Endothelial cell (in vitro differentiated cells): ENCODE results near the gene DNAI1. TPM values are rescaled to one million over a fixed set of nuclear protein-coding genes. Genes with fewer than 3 reads are reported as not detected.
A peak's percentile ranks its signal among the peaks of the same experiment; 100 is the strongest.
"Not testable (repeated sequence)": the region's sequence is repeated elsewhere in the genome, so short reads cannot be mapped to it uniquely, and the experiment has no call there.

Experiments
- DNase-seq: peaks from one replicate; pipeline ENCODE4 v3.0.0; 2021; ENCODE audit warnings: low spot score
- H3K27ac Mint-ChIP-seq: one replicate; pipeline ENCODE4 v1.8.0; 2021; ENCODE audit warnings: mixed read lengths, inconsistent platforms; ENCODE audit not compliant: unreplicated experiment
- H3K27me3 Mint-ChIP-seq: one replicate; pipeline ENCODE4 v1.8.0; 2021; ENCODE audit warnings: mild to moderate bottlenecking, moderate library complexity, mixed read lengths, inconsistent platforms; ENCODE audit not compliant: unreplicated experiment
- H3K36me3 Mint-ChIP-seq: one replicate; pipeline ENCODE4 v1.8.0; 2021; ENCODE audit warnings: mild to moderate bottlenecking, low read depth, mixed read lengths, inconsistent platforms; ENCODE audit not compliant: unreplicated experiment
- H3K4me1 Mint-ChIP-seq: one replicate; pipeline ENCODE4 v1.8.0; 2021; ENCODE audit warnings: mild to moderate bottlenecking, mixed read lengths, inconsistent platforms; ENCODE audit not compliant: unreplicated experiment
- H3K4me3 Mint-ChIP-seq: one replicate; pipeline ENCODE4 v1.8.0; 2021; ENCODE audit warnings: mild to moderate bottlenecking, mixed read lengths, inconsistent platforms; ENCODE audit not compliant: unreplicated experiment
- H3K9me3 Mint-ChIP-seq: one replicate; pipeline ENCODE4 v1.8.0; 2021; ENCODE audit warnings: mixed read lengths, inconsistent platforms; ENCODE audit not compliant: unreplicated experiment
- total RNA-seq: library from RNA; stranded (reverse); fragmentation: NEBNext Ultra II Directional; extraction: Animal tissue kit (Norgen Biotek cat#: 25700); gene quantifications from one replicate; pipeline ENCODE4 v1.2.1, GENCODE V29; 2021; ENCODE audit not compliant: unreplicated experiment
- TF ChIP-seq, protein P1 (sequence below): fragments of 200-600 bp; sonication (generic); IDR thresholded peaks from one replicate; pipeline ENCODE4 v1.5.0; 2021; ENCODE audit warnings: antibody characterized with exemption; ENCODE audit not compliant: unreplicated experiment

DNAI1 gene
- total RNA-seq, 1 donor from 2014 or later, result 0.74 TPM

DNA sequence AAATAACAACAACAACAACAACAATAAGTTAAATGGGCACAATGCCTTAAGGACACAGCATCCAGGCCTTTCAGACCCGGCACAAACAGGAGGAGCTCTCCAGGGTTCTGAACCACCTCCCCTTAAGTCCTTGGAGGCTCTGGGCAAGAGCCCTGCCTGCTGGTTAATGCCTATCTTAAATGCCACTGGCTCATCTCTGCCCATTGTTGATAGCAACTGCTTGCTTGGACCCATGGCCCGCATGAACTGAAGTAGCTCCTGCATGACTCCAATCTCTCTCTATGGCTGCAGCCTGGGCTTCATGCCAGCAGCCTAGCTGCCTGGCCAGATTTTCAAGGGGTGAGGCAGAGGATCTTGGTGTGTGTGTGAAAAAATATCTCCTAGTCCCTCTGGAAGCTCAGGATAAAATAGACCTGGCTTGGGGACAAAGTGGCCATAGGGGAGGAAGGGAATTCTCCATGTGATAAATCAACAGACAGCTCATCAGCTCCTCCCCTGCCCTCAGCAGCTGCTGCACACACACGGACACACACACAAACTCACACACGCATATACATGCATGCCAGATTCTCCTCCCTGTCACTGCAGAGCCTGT is 27.7 kb upstream of the DNAI1 start:
- TF ChIP-seq, protein P1, sequence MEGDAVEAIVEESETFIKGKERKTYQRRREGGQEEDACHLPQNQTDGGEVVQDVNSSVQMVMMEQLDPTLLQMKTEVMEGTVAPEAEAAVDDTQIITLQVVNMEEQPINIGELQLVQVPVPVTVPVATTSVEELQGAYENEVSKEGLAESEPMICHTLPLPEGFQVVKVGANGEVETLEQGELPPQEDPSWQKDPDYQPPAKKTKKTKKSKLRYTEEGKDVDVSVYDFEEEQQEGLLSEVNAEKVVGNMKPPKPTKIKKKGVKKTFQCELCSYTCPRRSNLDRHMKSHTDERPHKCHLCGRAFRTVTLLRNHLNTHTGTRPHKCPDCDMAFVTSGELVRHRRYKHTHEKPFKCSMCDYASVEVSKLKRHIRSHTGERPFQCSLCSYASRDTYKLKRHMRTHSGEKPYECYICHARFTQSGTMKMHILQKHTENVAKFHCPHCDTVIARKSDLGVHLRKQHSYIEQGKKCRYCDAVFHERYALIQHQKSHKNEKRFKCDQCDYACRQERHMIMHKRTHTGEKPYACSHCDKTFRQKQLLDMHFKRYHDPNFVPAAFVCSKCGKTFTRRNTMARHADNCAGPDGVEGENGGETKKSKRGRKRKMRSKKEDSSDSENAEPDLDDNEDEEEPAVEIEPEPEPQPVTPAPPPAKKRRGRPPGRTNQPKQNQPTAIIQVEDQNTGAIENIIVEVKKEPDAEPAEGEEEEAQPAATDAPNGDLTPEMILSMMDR, result no peak
- no peaks in the 10 kb centered on the region for H3K4me1 Mint-ChIP-seq
- peak; percentile 57 for DNase-seq
- peaks cover 6% of the 10 kb centered on the region for H3K27me3 Mint-ChIP-seq
- no peak overlapping the region for H3K4me3 Mint-ChIP-seq
- H3K27ac Mint-ChIP-seq, result no peak overlapping the region
- H3K9me3 Mint-ChIP-seq, result no peaks in the 10 kb centered on the region
- H3K36me3 Mint-ChIP-seq, result no peaks in the 10 kb centered on the region

DNA sequence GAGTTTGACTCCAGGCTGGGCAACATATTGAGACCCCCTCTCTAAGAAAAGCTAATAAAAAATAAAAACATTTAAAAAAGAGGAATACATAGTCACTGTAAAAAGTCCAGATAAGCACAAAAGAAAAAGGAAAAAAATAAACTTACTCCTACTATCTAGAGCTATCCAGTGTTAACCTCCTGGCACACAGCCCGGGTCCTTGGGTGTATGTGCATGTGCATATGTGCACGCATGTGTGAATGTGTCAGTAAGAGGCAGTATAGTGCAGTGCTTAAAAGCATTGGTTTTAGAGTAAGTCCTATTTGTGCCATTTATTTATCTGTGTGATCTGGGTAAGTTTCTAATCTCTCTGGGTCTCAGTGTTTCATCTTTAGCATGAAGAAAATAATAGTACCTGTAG is 26.9 kb upstream of the DNAI1 start:
- Mint-ChIP-seq H3K27me3 (peaks cover 6% of the 10 kb centered on the region), H3K36me3 (no peaks in the 10 kb centered on the region), H3K4me1 (no peaks in the 10 kb centered on the region), H3K27ac (no peak overlapping the region), H3K9me3 (no peaks in the 10 kb centered on the region), H3K4me3 (no peak overlapping the region)
- no peak for DNase-seq
- TF ChIP-seq, protein P1, result no peak

DNA sequence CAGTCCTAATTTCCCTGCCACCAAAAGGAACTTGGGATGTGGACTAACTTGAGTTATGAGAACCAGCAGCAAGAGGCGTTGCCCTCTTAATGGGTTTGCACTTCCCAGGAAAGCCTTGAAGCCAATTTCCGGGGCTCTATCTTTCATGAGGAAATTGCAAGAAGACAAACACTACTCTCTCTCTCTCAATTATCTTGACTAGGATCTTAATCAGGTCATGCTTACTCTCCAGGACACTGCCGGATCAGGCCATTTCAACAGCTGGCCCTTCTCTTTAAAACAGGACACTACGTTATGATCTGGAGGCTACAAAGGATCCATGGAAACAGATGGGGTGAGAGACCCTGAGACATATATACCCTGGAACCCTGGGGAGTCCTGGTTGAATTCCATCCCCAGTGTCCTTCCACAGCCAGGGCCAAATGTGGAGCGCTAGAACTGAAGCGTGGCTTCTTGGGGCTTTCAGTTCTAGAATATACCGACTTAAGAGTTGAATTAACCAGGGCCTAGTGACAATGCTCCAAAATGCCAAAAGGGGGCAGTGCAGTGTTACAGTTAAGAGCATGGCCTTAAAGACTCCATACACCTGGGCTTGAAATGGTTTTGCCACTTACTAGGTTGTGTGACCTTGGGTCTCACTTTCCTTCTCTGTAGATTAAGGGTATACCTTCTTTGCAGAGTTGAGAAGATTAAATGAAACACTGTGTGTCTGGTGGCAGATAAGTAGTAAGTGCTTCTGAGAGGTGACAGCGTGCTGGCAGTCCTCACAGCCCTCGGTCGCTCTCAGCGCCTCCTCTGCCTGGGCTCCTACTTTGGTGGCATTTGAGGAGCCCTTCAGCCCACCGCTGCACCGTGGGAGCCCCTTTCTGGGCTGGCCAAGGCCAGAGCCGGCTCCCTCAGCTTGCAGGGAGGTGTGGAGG is 21.3 kb upstream of the DNAI1 start:
- no peak overlapping the region for H3K4me3 Mint-ChIP-seq
- DNase-seq, result peak; percentile 56
- peaks cover 31% of the 10 kb centered on the region for H3K4me1 Mint-ChIP-seq
- H3K36me3 Mint-ChIP-seq, result peaks cover 15% of the 10 kb centered on the region
- TF ChIP-seq, protein P1, result peak; percentile 74
- H3K27me3 Mint-ChIP-seq, result peaks cover 10% of the 10 kb centered on the region
- H3K27ac Mint-ChIP-seq, result no peak overlapping the region
- H3K9me3 Mint-ChIP-seq, result no peaks in the 10 kb centered on the region

DNA sequence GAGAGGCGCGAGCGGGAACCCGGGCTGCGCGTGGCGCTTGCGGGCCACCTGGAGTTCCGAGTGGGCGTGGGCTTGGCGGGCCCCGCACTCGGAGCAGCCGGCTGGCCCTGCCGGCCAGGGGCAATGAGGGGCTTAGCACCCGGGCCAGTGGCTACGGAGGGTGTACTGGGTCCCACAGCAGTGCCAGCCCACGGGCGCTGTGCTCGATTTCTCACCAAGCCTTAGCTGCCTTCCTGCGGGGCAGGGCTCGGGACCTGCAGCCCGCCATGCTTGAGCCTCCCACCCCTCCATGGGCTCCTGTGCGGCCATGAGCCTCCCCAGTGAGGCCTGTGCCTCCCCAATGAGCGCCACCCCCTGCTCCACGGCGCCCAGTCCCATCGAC is 20.7 kb upstream of the DNAI1 start:
- Mint-ChIP-seq H3K4me1 (peaks cover 36% of the 10 kb centered on the region), H3K36me3 (peaks cover 15% of the 10 kb centered on the region), H3K27me3 (peaks cover 10% of the 10 kb centered on the region)
- H3K4me3 Mint-ChIP-seq, H3K9me3 Mint-ChIP-seq, DNase-seq, H3K27ac Mint-ChIP-seq: not testable (repeated sequence)

DNA sequence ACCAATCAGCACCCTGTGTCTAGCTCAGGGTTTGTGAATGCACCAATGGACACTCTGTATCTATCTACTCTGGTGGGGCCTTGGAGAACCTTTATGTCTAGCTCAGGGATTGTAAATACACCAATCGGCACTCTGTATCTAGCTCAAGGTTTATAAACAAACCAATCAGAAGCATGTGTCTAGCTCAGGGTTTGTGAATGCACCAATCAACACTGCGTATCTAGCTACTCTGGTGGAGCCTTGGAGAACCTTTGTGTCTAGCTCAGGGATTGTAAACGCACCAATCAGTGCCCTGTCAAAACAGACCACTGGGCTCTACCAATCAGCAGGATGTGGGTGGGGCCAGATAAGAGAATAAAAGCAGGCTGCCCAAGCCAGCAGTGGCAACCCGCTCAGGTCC is 20.1 kb upstream of the DNAI1 start:
- H3K9me3 Mint-ChIP-seq, H3K27ac Mint-ChIP-seq, DNase-seq, H3K27me3 Mint-ChIP-seq: not testable (repeated sequence)
- Mint-ChIP-seq H3K36me3 (peaks cover 15% of the 10 kb centered on the region), H3K4me1 (peaks cover 42% of the 10 kb centered on the region), H3K4me3 (peak overlapping the region; percentile 77)

DNA sequence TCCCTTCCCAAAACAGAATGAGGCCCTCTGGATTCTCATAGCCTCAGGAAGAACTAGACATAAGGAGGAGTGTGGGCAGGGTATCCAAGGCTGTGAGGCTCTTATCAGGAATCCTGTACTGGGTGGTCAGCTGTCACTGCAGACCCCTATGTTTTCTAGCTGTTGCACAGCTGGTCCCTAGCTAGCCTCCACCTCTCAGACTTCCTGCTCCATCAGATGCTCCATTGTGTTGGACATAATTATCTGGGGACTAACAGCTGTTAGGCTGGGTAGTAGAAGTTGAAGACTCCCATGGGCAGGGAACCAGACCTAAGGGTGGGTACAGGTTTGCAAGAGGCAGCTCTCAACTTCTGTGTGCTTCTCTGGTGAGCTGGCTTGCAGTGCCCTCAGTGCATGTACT is 18.6 kb upstream of the DNAI1 start:
- TF ChIP-seq, protein P1, result no peak
- Mint-ChIP-seq H3K27me3 (peaks cover 9% of the 10 kb centered on the region), H3K9me3 (no peaks in the 10 kb centered on the region), H3K27ac (peak overlapping the region; percentile 83), H3K4me3 (peak overlapping the region; percentile 71), H3K4me1 (peaks cover 57% of the 10 kb centered on the region), H3K36me3 (peaks cover 15% of the 10 kb centered on the region)
- DNase-seq, result no peak
